HFF-Myc (cell line): ENCODE measurements around the gene ZNF672.
"Not testable (repeated sequence)": the region's sequence is repeated elsewhere in the genome, so short reads cannot be mapped to it uniquely, and the experiment has no call there.

ENCODE experiments used
- DNase-seq: peaks from one replicate; pipeline ENCODE4 v3.0.0-alpha.2; 2011; ENCODE audit warnings: low read depth; ENCODE audit errors: extremely low read depth
- H3K4me3 ChIP-seq: replicated peaks from 2 replicates; pipeline ENCODE4 v1.5.1; 2011; ENCODE audit warnings: low read depth, mild to moderate bottlenecking, control low read depth, low read length
- CTCF ChIP-seq: IDR thresholded peaks from 2 replicates; pipeline ENCODE4 v1.5.1; 2012; ENCODE audit warnings: mild to moderate bottlenecking, low read depth, low read length, control low read depth; ENCODE audit errors: missing control alignments

Gene ZNF672

GRCh38 chr1:248873993-248874533, 36.0 kb downstream of the ZNF672 start:
- DNase-seq, result peak; percentile 72

GRCh38 chr1:248881261-248881660, 43.2 kb downstream of the ZNF672 start:
- DNase-seq, result no peak
- no peak overlapping the region for H3K4me3 ChIP-seq
- TF ChIP-seq CTCF, result no peak

More at GRCh38 chr1:248873993-248874533, 36.0 kb downstream of the ZNF672 start:
- TF ChIP-seq CTCF, result no peak
- peak overlapping the region; percentile 68 for H3K4me3 ChIP-seq

DNA sequence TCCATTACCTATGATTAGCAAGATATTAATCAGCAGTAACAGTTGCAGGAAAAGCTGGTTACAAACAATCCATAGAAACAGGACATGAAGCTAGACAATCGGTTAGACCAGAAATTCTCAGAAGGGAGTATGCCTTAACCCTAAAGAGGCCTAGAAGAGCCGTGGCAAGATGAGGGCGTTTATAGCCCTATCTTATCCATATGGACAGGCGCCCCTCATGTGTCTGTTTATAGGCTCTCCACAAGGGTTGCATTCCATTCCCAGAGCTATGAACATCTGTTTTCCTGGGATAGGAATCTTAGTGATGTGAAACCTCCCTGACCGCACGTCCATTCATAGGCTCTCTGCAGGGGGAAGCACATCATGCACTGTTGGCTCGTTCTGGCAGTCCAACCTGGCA, 44.4 kb downstream of the ZNF672 start:
- H3K4me3 ChIP-seq, DNase-seq: not testable (repeated sequence)

DNA sequence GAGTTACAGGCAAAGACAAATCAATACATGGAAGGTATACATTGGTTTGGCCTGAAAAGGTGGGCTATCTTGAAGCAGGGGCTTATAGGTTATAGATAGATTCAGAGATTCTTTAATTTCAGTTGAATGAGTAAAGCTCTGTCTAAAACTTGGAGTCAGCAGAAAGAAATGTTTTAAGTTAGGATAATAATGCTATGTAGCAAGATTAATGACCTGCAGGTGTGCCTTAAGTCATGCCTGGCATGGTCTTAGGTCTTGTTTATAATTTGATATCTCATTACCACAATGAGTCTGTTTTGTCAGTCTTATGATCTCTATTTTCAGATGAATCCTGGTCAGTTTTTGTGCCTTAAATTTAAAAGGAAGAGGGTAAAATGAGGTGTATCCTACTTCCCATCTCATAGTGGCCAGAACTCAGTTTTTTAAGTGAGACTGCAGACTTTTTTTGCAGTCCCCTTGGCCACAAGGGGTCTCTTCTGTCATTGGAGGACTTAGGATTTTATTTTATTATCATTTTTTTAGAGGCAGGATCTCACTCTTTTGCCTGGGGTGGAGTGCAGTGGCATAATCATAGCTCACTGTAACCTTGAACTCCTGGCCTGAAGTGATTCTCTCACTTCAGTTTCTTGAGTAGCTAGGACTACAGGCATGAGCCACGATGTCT, 46.7 kb downstream of the ZNF672 start:
- no peak for DNase-seq
- peak; percentile 12 for TF ChIP-seq CTCF
- no peak overlapping the region for H3K4me3 ChIP-seq

DNA sequence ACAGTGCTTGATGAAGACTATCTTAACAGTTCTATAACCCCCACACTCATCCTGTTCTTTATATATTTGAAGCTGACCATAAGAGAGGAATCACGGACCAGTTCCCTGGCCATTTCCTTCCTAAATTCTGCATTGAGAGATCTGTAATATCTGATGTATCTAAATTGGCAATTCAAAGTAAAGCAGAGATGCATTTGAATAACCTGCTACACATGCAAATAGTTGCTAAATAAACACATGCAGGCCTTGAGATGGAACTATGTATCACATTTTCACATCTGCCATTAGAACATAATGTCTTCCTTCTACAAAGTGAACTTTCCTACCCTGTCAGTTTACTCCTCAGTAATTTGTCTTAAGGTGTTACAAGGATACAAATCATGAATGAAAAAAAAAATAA, 47.6 kb downstream of the ZNF672 start:
- no peak for DNase-seq
- no peak for TF ChIP-seq CTCF
- no peak overlapping the region for H3K4me3 ChIP-seq

DNA sequence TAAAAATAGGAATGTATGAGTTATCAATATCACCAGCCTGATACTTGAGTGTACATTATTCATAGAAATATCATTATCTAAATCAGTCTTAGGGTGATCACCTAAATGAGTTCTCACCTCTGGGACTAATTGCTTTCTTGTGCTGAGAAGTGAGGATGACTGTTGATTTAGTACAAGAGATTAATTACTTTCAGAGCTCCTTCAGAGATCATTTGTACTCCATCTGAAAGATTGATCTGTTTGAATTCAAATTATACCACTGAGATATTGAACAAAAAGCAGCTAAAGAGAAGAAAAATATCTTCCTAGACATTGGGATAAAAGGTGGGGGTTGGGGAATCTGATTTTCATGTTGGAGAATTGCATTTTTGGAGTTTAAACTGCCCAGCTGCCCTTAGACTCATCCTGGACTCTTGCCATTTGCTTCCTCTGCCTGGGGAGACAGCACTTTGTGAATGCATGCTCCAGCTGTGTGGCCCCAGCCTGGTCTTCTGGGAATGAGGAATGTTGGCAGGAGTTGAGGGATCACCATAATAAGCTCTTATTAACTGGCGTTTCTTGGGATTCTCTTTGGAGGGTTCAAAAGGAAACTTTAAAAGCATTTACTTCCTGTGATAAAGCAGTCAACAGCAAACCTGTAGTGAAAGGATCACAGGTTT, 48.3 kb downstream of the ZNF672 start:
- no peak for TF ChIP-seq CTCF
- DNase-seq, result peak; percentile 24
- no peak overlapping the region for H3K4me3 ChIP-seq

DNA sequence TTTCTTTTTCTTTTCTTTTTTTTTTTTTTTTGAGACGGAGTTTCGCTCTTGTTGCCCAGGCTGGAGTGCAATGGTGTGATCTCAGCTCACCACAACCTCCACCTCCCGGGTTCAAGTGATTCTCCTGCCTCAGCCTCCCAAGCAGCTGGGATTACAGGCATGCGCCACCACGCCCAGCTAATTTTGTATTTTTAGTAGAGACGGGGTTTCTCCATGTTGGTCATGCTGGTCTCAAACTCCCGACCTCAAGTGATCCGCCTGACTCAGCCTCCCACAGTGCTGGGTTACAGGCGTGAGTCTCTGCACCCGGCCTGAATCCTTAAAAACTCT, 51.9 kb downstream of the ZNF672 start:
- DNase-seq, H3K4me3 ChIP-seq: not testable (repeated sequence)
